ENCODE measurements around the gene FRS2.
"Not testable (repeated sequence)": the region's sequence is repeated elsewhere in the genome, so short reads cannot be mapped to it uniquely, and the experiment has no call there.

The FRS2 gene

GRCh38 chr12:69437073-69437472 lies 33.1 kb upstream of the FRS2 start:
- Histone ChIP-seq H3K27ac (ENCODE audit: low read depth, low read length) (no peak overlapping the region), H3K4me3 (ENCODE audit: low read depth, low read length) (no peak overlapping the region), H3K9me3 (ENCODE audit: control insufficient read depth, insufficient read depth, low read depth, low read length) (no peaks in the 10 kb centered on the region), H3K36me3 (ENCODE audit: control insufficient read depth, insufficient read depth, low read length) (no peaks in the 10 kb centered on the region), H3K9ac (ENCODE audit: low read length) (no peak overlapping the region), H3K27me3 (ENCODE audit: control insufficient read depth, insufficient read depth, low read length) (no peaks in the 10 kb centered on the region), H3K4me1 (ENCODE audit: control insufficient read depth, insufficient read depth, low read length) (no peaks in the 10 kb centered on the region)

- no peak overlapping the region for H3K27ac ChIP-seq (ENCODE audit: low read depth, low read length)
- H3K27me3 ChIP-seq (ENCODE audit: control insufficient read depth, insufficient read depth, low read length): no peaks in the 10 kb centered on the region
- no peak overlapping the region for H3K9ac ChIP-seq (ENCODE audit: low read length)
- no peaks in the 10 kb centered on the region for H3K36me3 ChIP-seq (ENCODE audit: control insufficient read depth, insufficient read depth, low read length)
- no peaks in the 10 kb centered on the region for H3K4me1 ChIP-seq (ENCODE audit: control insufficient read depth, insufficient read depth, low read length)
- no peak overlapping the region for H3K4me3 ChIP-seq (ENCODE audit: low read depth, low read length)
- H3K9me3 ChIP-seq (ENCODE audit: control insufficient read depth, insufficient read depth, low read depth, low read length): no peaks in the 10 kb centered on the region
Measured at GRCh38 chr12:69438539-69438938, 31.6 kb upstream of the FRS2 start.

DNA sequence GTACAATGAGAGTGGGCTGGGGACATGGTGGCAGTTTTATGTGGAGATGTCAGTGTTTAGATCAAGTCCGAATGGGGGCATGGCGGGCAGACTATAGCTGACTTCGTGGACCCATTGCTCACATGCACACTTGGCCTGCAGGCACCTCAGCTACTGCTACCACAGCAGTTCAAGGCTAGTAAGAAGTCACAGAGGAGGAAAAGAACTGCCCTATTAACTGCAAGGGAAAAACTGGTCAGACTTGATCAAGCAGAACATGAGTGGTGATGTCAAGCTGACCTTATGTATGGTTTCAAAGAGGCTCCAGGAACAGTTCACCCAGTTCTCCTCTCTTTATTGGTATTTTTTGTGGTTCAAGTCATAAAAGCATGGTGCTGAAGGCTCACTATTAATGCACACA lies 30.2 kb upstream of the FRS2 start:
- no peak overlapping the region for H3K9ac ChIP-seq (ENCODE audit: low read length)
- no peaks in the 10 kb centered on the region for H3K27me3 ChIP-seq (ENCODE audit: control insufficient read depth, insufficient read depth, low read length)
- no peak overlapping the region for H3K4me3 ChIP-seq (ENCODE audit: low read depth, low read length)
- no peaks in the 10 kb centered on the region for H3K4me1 ChIP-seq (ENCODE audit: control insufficient read depth, insufficient read depth, low read length)
- no peaks in the 10 kb centered on the region for H3K9me3 ChIP-seq (ENCODE audit: control insufficient read depth, insufficient read depth, low read depth, low read length)
- no peaks in the 10 kb centered on the region for H3K36me3 ChIP-seq (ENCODE audit: control insufficient read depth, insufficient read depth, low read length)
- no peak overlapping the region for H3K27ac ChIP-seq (ENCODE audit: low read depth, low read length)

GRCh38 chr12:69440886-69441285 lies 29.3 kb upstream of the FRS2 start:
- Histone ChIP-seq H3K9me3 (ENCODE audit: control insufficient read depth, insufficient read depth, low read depth, low read length) (no peaks in the 10 kb centered on the region), H3K27ac (ENCODE audit: low read depth, low read length) (no peak overlapping the region), H3K4me3 (ENCODE audit: low read depth, low read length) (no peak overlapping the region), H3K9ac (ENCODE audit: low read length) (no peak overlapping the region), H3K27me3 (ENCODE audit: control insufficient read depth, insufficient read depth, low read length) (no peaks in the 10 kb centered on the region), H3K36me3 (ENCODE audit: control insufficient read depth, insufficient read depth, low read length) (no peaks in the 10 kb centered on the region), H3K4me1 (ENCODE audit: control insufficient read depth, insufficient read depth, low read length) (no peaks in the 10 kb centered on the region)

DNA sequence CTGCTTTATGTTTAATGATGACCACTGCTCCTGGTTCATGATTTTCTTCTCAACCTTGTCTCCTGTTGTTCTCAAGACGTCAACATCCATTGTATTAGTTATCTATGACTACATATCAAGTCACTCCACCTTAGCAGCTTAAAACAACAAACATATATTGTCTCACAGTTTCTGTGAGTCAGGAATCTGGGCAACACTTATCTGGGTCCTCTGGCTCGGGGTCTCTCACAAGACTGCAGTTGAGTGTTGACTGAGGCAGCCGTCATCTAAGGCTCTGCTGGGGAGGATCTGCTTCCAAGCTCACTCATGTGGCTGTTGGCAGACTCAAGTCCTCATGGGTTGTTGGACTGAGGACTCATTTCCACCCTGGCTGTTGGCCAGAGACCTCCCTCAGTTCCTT lies 27.3 kb upstream of the FRS2 start:
- Histone ChIP-seq H3K36me3 (ENCODE audit: control insufficient read depth, insufficient read depth, low read length) (no peaks in the 10 kb centered on the region), H3K4me1 (ENCODE audit: control insufficient read depth, insufficient read depth, low read length) (no peaks in the 10 kb centered on the region), H3K27ac (ENCODE audit: low read depth, low read length) (no peak overlapping the region), H3K4me3 (ENCODE audit: low read depth, low read length) (no peak overlapping the region), H3K9ac (ENCODE audit: low read length) (no peak overlapping the region), H3K9me3 (ENCODE audit: control insufficient read depth, insufficient read depth, low read depth, low read length) (no peaks in the 10 kb centered on the region), H3K27me3 (ENCODE audit: control insufficient read depth, insufficient read depth, low read length) (no peaks in the 10 kb centered on the region)

- H3K27me3 ChIP-seq (ENCODE audit: control insufficient read depth, insufficient read depth, low read length): no peaks in the 10 kb centered on the region
- no peaks in the 10 kb centered on the region for H3K36me3 ChIP-seq (ENCODE audit: control insufficient read depth, insufficient read depth, low read length)
- no peaks in the 10 kb centered on the region for H3K9me3 ChIP-seq (ENCODE audit: control insufficient read depth, insufficient read depth, low read depth, low read length)
- no peak overlapping the region for H3K9ac ChIP-seq (ENCODE audit: low read length)
- H3K4me3 ChIP-seq (ENCODE audit: low read depth, low read length): no peak overlapping the region
- no peaks in the 10 kb centered on the region for H3K4me1 ChIP-seq (ENCODE audit: control insufficient read depth, insufficient read depth, low read length)
- no peak overlapping the region for H3K27ac ChIP-seq (ENCODE audit: low read depth, low read length)
Measured at GRCh38 chr12:69443916-69444315, 26.3 kb upstream of the FRS2 start.

DNA sequence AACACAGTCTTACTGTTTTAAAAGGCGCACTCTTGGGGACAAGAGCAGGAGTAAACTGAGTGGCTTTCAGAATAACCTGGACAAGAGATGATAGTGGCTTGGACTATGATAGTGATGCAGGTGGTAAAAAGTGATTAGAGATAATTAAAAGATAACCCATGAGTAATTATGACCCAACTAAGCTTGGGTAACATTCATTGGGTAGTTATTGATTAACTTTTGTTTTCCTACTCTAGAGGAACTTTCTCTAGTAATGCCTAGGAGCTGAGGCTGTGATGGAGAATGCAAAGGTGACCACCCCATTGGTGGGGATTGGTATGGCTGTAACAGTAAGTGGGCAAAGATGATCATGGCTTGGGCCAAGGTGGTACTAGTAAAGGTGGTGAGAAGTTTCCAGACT lies 22.3 kb upstream of the FRS2 start:
- no peak overlapping the region for H3K27ac ChIP-seq (ENCODE audit: low read depth, low read length)
- H3K9ac ChIP-seq (ENCODE audit: low read length): no peak overlapping the region
- H3K36me3 ChIP-seq (ENCODE audit: control insufficient read depth, insufficient read depth, low read length): no peaks in the 10 kb centered on the region

GRCh38 chr12:69452598-69453132 lies 17.5 kb upstream of the FRS2 start:
- not testable (repeated sequence) for H3K27me3 ChIP-seq (ENCODE audit: control insufficient read depth, insufficient read depth, low read length); H3K9me3 ChIP-seq (ENCODE audit: control insufficient read depth, insufficient read depth, low read depth, low read length); H3K27ac ChIP-seq (ENCODE audit: low read depth, low read length); H3K4me3 ChIP-seq (ENCODE audit: low read depth, low read length); H3K36me3 ChIP-seq (ENCODE audit: control insufficient read depth, insufficient read depth, low read length); H3K9ac ChIP-seq (ENCODE audit: low read length); H3K4me1 ChIP-seq (ENCODE audit: control insufficient read depth, insufficient read depth, low read length)

More for the DNA sequence above, 22.3 kb upstream of the FRS2 start:
- no peaks in the 10 kb centered on the region for H3K9me3 ChIP-seq (ENCODE audit: control insufficient read depth, insufficient read depth, low read depth, low read length)
- H3K4me3 ChIP-seq (ENCODE audit: low read depth, low read length): no peak overlapping the region
- no peaks in the 10 kb centered on the region for H3K27me3 ChIP-seq (ENCODE audit: control insufficient read depth, insufficient read depth, low read length)
- no peaks in the 10 kb centered on the region for H3K4me1 ChIP-seq (ENCODE audit: control insufficient read depth, insufficient read depth, low read length)

- Histone ChIP-seq H3K9ac (ENCODE audit: low read length) (no peak overlapping the region), H3K27me3 (ENCODE audit: control insufficient read depth, insufficient read depth, low read length) (no peaks in the 10 kb centered on the region), H3K4me3 (ENCODE audit: low read depth, low read length) (no peak overlapping the region), H3K36me3 (ENCODE audit: control insufficient read depth, insufficient read depth, low read length) (no peaks in the 10 kb centered on the region), H3K27ac (ENCODE audit: low read depth, low read length) (no peak overlapping the region), H3K4me1 (ENCODE audit: control insufficient read depth, insufficient read depth, low read length) (no peaks in the 10 kb centered on the region), H3K9me3 (ENCODE audit: control insufficient read depth, insufficient read depth, low read depth, low read length) (no peaks in the 10 kb centered on the region)
Measured at GRCh38 chr12:69456239-69456638, 13.9 kb upstream of the FRS2 start.

DNA sequence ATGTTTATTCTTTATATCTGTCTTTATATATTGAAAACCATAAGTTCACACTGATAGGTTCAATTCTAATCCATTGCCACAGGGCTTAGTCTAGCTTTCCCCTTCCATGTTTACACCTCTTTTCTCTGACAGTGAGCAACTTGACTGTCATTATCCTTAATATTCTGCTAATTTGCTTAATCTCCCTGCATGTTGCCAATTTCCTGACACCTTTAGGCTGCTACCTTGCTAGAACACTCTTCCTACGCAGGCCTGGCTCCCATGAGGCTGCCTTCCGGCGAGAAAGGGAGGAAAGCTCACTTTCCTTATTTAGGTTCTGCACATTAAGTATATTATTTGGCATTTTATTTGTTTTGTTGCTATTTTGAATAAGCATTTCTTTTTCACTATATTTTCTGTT lies 12.8 kb upstream of the FRS2 start:
- no peaks in the 10 kb centered on the region for H3K4me1 ChIP-seq (ENCODE audit: control insufficient read depth, insufficient read depth, low read length)

GRCh38 chr12:69459477-69459876 lies 10.7 kb upstream of the FRS2 start:
- no peaks in the 10 kb centered on the region for H3K9me3 ChIP-seq (ENCODE audit: control insufficient read depth, insufficient read depth, low read depth, low read length)
- no peak overlapping the region for H3K4me3 ChIP-seq (ENCODE audit: low read depth, low read length)
- no peaks in the 10 kb centered on the region for H3K27me3 ChIP-seq (ENCODE audit: control insufficient read depth, insufficient read depth, low read length)
- no peaks in the 10 kb centered on the region for H3K4me1 ChIP-seq (ENCODE audit: control insufficient read depth, insufficient read depth, low read length)
- H3K36me3 ChIP-seq (ENCODE audit: control insufficient read depth, insufficient read depth, low read length): no peaks in the 10 kb centered on the region
- no peak overlapping the region for H3K9ac ChIP-seq (ENCODE audit: low read length)
- no peak overlapping the region for H3K27ac ChIP-seq (ENCODE audit: low read depth, low read length)

More for the DNA sequence above, 12.8 kb upstream of the FRS2 start:
- H3K27me3 ChIP-seq (ENCODE audit: control insufficient read depth, insufficient read depth, low read length): no peaks in the 10 kb centered on the region
- H3K4me3 ChIP-seq (ENCODE audit: low read depth, low read length): no peak overlapping the region
- H3K27ac ChIP-seq (ENCODE audit: low read depth, low read length): no peak overlapping the region
- no peaks in the 10 kb centered on the region for H3K36me3 ChIP-seq (ENCODE audit: control insufficient read depth, insufficient read depth, low read length)
- H3K9me3 ChIP-seq (ENCODE audit: control insufficient read depth, insufficient read depth, low read depth, low read length): no peaks in the 10 kb centered on the region
- no peak overlapping the region for H3K9ac ChIP-seq (ENCODE audit: low read length)

- no peaks in the 10 kb centered on the region for H3K36me3 ChIP-seq (ENCODE audit: control insufficient read depth, insufficient read depth, low read length)
- no peak overlapping the region for H3K9ac ChIP-seq (ENCODE audit: low read length)
- H3K4me3 ChIP-seq (ENCODE audit: low read depth, low read length): no peak overlapping the region
- H3K4me1 ChIP-seq (ENCODE audit: control insufficient read depth, insufficient read depth, low read length): peaks cover 16% of the 10 kb centered on the region
- H3K27ac ChIP-seq (ENCODE audit: low read depth, low read length): no peak overlapping the region
- no peaks in the 10 kb centered on the region for H3K27me3 ChIP-seq (ENCODE audit: control insufficient read depth, insufficient read depth, low read length)
- H3K9me3 ChIP-seq (ENCODE audit: control insufficient read depth, insufficient read depth, low read depth, low read length): no peaks in the 10 kb centered on the region
Measured at GRCh38 chr12:69464428-69464827, 5.8 kb upstream of the FRS2 start.

Measured in HUES6 (cell line).